Body of pancreas (tissue), 4 donors: ENCODE measurements around the gene PRSS12.

Experiments used
- POLR2A ChIP-seq, 3 donors: fragments of 450-650 bp; IDR thresholded peaks; one replicate each; pipeline ENCODE4 v1.6.1; 2016; ENCODE audit warnings: antibody characterized with exemption in 3 of 3, mild to moderate bottlenecking in 2 of 3
- TF ChIP-seq, protein P1 (sequence below), 7 experiments: fragments of 450-650 bp in 4 of 7; fragments of 200-600 bp in 3 of 7; sonication (generic) in 3 of 7; IDR thresholded peaks; one replicate each; pipeline ENCODE4 v1.5.1; 2016 to 2019; ENCODE audit warnings: antibody characterized with exemption in 7 of 7

DNA sequence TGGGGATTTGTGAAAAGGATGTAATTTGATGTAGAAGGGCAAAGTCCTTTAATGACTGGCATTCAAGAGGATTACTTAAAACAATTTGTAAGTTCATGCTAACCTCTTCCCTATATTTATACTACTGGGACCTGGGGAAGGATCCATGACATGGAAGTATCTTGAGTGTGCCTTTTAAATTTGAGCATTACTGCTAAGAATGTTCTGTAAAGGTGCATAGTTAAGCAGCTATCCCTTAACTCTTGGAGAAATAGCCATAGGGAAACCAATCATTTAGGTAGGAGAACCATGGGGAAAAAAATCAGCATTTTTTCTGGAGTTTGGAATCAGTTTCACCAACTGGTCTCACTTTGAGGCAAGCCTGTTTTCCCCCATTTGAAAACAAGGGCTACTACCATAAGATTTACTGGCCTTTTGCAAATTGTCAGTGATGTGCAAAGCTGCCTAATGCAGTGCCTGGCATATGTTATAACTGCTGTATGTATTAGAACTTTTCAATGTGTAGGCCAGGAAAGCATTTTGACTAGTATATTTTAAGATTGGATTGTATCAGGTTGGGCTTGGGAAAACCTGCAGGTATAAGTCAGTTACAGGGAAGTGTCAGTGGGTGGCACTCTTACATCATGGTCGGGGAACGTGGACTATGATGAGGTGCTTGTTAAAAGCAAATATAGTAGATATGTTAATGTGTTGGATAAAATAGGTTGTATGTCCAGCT lies 72.1 kb downstream of the PRSS12 start:
- TF ChIP-seq, protein P1, sequence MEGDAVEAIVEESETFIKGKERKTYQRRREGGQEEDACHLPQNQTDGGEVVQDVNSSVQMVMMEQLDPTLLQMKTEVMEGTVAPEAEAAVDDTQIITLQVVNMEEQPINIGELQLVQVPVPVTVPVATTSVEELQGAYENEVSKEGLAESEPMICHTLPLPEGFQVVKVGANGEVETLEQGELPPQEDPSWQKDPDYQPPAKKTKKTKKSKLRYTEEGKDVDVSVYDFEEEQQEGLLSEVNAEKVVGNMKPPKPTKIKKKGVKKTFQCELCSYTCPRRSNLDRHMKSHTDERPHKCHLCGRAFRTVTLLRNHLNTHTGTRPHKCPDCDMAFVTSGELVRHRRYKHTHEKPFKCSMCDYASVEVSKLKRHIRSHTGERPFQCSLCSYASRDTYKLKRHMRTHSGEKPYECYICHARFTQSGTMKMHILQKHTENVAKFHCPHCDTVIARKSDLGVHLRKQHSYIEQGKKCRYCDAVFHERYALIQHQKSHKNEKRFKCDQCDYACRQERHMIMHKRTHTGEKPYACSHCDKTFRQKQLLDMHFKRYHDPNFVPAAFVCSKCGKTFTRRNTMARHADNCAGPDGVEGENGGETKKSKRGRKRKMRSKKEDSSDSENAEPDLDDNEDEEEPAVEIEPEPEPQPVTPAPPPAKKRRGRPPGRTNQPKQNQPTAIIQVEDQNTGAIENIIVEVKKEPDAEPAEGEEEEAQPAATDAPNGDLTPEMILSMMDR (IDR thresholded peaks at IDR 0.05): peak; percentile 21 to 83 (median 72)
- TF ChIP-seq POLR2A (IDR thresholded peaks at IDR 0.05): peak in 1 of 3 donors; percentile 40
